Trophoblast cell (in vitro differentiated cells and primary cell): Measurements from ENCODE around the gene BCL6B.
"Not testable (repeated sequence)": the region's sequence is repeated elsewhere in the genome, so short reads cannot be mapped to it uniquely, and the experiment has no call there.

Experiments used
- DNase-seq, 2 donors: peaks; one replicate each; pipeline ENCODE4 v3.0.0-alpha.2; 2016
- H2AFZ ChIP-seq: 2 replicates; pipeline ENCODE4 v1.6.1; 2013; ENCODE audit warnings: low read length, moderate library complexity, mild to moderate bottlenecking; ENCODE audit not compliant: insufficient read depth, poor library complexity
- H2AK5ac ChIP-seq: 2 replicates; pipeline ENCODE4 v1.6.1; 2013; ENCODE audit warnings: mild to moderate bottlenecking, low read length
- H2BK120ac ChIP-seq: 2 replicates; pipeline ENCODE4 v1.6.1; 2013; ENCODE audit warnings: low read length, mild to moderate bottlenecking, moderate library complexity; ENCODE audit not compliant: insufficient read depth, poor library complexity
- H2BK12ac ChIP-seq: 2 replicates; pipeline ENCODE4 v1.6.1; 2013; ENCODE audit warnings: mild to moderate bottlenecking, low read length, moderate library complexity
- H2BK5ac ChIP-seq: 2 replicates; pipeline ENCODE4 v1.6.1; 2013; ENCODE audit warnings: low read length, low read depth, moderate library complexity, mild to moderate bottlenecking; ENCODE audit not compliant: poor library complexity
- H3K14ac ChIP-seq: 2 replicates; pipeline ENCODE4 v1.6.1; 2013; ENCODE audit warnings: mild to moderate bottlenecking, low read length
- H3K18ac ChIP-seq: 2 replicates; pipeline ENCODE4 v1.6.1; 2013; ENCODE audit warnings: mild to moderate bottlenecking, low read length
- H3K23ac ChIP-seq: 2 replicates; pipeline ENCODE4 v1.6.1; 2013; ENCODE audit warnings: low read length
- H3K27ac ChIP-seq: 2 replicates; pipeline ENCODE4 v1.5.1; 2013; ENCODE audit warnings: low read depth, mild to moderate bottlenecking, inconsistent platforms, low read length, moderate library complexity
- H3K27me3 ChIP-seq: 2 replicates; pipeline ENCODE4 v1.6.1; 2013; ENCODE audit warnings: inconsistent platforms, mild to moderate bottlenecking, low read length, moderate library complexity; ENCODE audit not compliant: insufficient read depth
- H3K36me3 ChIP-seq, 2 experiments: 1 replicate in 1 of 2; 2 replicates in 1 of 2; pipeline ENCODE4 v1.6.1; 2013; ENCODE audit warnings: low read length in 2 of 2, mild to moderate bottlenecking in 2 of 2, moderate library complexity in 1 of 2; ENCODE audit not compliant: insufficient read depth in 2 of 2, control insufficient read depth in 1 of 2
- H3K4ac ChIP-seq: 2 replicates; pipeline ENCODE4 v1.6.1; 2013; ENCODE audit warnings: low read depth, mild to moderate bottlenecking, low read length, moderate library complexity
- H3K4me1 ChIP-seq, 2 experiments: 1 replicate in 1 of 2; 2 replicates in 1 of 2; pipeline ENCODE4 v1.6.1; 2013; ENCODE audit warnings: low read length in 2 of 2, mild to moderate bottlenecking in 2 of 2, moderate library complexity in 1 of 2; ENCODE audit not compliant: insufficient read depth in 2 of 2, control insufficient read depth in 1 of 2
- H3K4me2 ChIP-seq: 2 replicates; pipeline ENCODE4 v1.6.1; 2013; ENCODE audit warnings: inconsistent platforms, mild to moderate bottlenecking, low read length, moderate library complexity
- H3K4me3 ChIP-seq: 2 replicates; pipeline ENCODE4 v1.5.1; 2013; ENCODE audit warnings: mild to moderate bottlenecking, low read depth, low read length, inconsistent platforms
- H3K79me1 ChIP-seq: one replicate; pipeline ENCODE4 v1.6.1; 2013; ENCODE audit warnings: low read length
- H3K79me2 ChIP-seq: 2 replicates; pipeline ENCODE4 v1.6.1; 2013; ENCODE audit warnings: low read length, mild to moderate bottlenecking; ENCODE audit not compliant: control insufficient read depth, insufficient read depth, poor library complexity
- H3K9ac ChIP-seq: 2 replicates; pipeline ENCODE4 v1.6.1; 2013; ENCODE audit warnings: mild to moderate bottlenecking, low read length
- H3K9me3 ChIP-seq: 2 replicates; pipeline ENCODE4 v1.6.1; 2013; ENCODE audit warnings: low read depth, mild to moderate bottlenecking, control low read depth, inconsistent platforms, low read length; ENCODE audit not compliant: insufficient read depth
- H4K12ac ChIP-seq: 2 replicates; pipeline ENCODE4 v1.6.1; 2013; ENCODE audit warnings: low read depth, mild to moderate bottlenecking, low read length, moderate library complexity
- H4K8ac ChIP-seq: 2 replicates; pipeline ENCODE4 v1.6.1; 2013; ENCODE audit warnings: low read depth, mild to moderate bottlenecking, low read length, moderate library complexity
- H4K91ac ChIP-seq: one replicate; pipeline ENCODE4 v1.6.1; 2013; ENCODE audit warnings: low read depth, mild to moderate bottlenecking, low read length, moderate library complexity
- WGBS: extraction: QIAGEN DNeasy Blood & Tissue Kit; methylation state at CpG from one replicate; pipeline ENCODE4 v1.1.7; 2013; ENCODE audit warnings: missing lambda C conversion rate; ENCODE audit not compliant: insufficient read length, insufficient coverage; ENCODE audit errors: extremely low coverage; 5-methylcytosine and 5-hydroxymethylcytosine counted together

BCL6B gene

DNA sequence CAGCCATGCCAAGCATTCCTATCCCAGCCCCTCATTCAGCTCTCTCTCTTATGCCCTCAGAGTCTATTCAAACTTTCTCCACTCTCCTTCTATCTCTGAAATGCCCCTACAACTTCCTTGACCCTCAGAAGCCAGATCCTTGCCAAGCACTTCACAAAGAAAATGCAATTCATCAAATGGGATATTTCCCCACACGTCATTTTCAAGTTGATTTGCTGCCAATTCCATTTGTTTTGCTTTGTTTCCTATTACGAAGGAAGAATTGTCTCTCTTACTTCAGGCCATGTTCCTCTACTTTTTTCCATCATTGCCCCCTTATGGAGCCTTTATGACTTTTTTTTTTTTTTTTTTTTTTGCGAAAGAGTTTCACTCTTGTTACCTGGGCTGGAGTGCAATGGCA lies 36.2 kb upstream of the BCL6B start:
- WGBS, result no CpG with 5 or more reads among the region's 3 CpGs
- H3K14ac ChIP-seq, result no peak overlapping the region
- no peak overlapping the region for H4K91ac ChIP-seq
- no peak overlapping the region for H2AFZ ChIP-seq
- no peak overlapping the region for H4K8ac ChIP-seq
- H2AK5ac ChIP-seq, result no peak overlapping the region
- no peak overlapping the region for H3K9ac ChIP-seq
- no peak overlapping the region for H2BK5ac ChIP-seq
- no peak overlapping the region for H3K18ac ChIP-seq
- DNase-seq, result no peak
- H4K12ac ChIP-seq, result no peak overlapping the region
- no peak overlapping the region for H3K27ac ChIP-seq
- no peaks in the 10 kb centered on the region for H3K36me3 ChIP-seq
- H3K23ac ChIP-seq, result no peak overlapping the region
- no peak overlapping the region for H3K4me2 ChIP-seq
- no peak overlapping the region for H2BK120ac ChIP-seq
- H3K4me3 ChIP-seq, result no peak overlapping the region
- H3K79me1 ChIP-seq, result no peaks in the 10 kb centered on the region
- no peaks in the 10 kb centered on the region for H3K4me1 ChIP-seq
- no peak overlapping the region for H3K4ac ChIP-seq
- H3K79me2 ChIP-seq, result no peaks in the 10 kb centered on the region
- no peak overlapping the region for H2BK12ac ChIP-seq
- H3K9me3 ChIP-seq, result no peaks in the 10 kb centered on the region
- no peaks in the 10 kb centered on the region for H3K27me3 ChIP-seq

GRCh38 chr17:6989779-6990178 lies 33.1 kb upstream of the BCL6B start:
- Histone ChIP-seq H2BK120ac (no peak overlapping the region), H3K18ac (no peak overlapping the region), H2AFZ (no peak overlapping the region), H3K27ac (no peak overlapping the region), H4K91ac (no peak overlapping the region), H2BK12ac (no peak overlapping the region), H3K4ac (no peak overlapping the region), H3K4me3 (no peak overlapping the region), H3K79me2 (no peaks in the 10 kb centered on the region), H3K4me1 (no peaks in the 10 kb centered on the region), H3K9ac (no peak overlapping the region), H3K36me3 (no peaks in the 10 kb centered on the region), H3K4me2 (no peak overlapping the region), H3K23ac (no peak overlapping the region), H2AK5ac (no peak overlapping the region), H2BK5ac (no peak overlapping the region), H3K9me3 (no peaks in the 10 kb centered on the region), H4K12ac (no peak overlapping the region), H3K14ac (no peak overlapping the region), H3K79me1 (no peaks in the 10 kb centered on the region), H3K27me3 (no peaks in the 10 kb centered on the region), H4K8ac (no peak overlapping the region)
- DNase-seq, result peak in 1 of 2 donors; percentile 18
- WGBS, result no CpG with 5 or more reads among the region's 2 CpGs

DNA sequence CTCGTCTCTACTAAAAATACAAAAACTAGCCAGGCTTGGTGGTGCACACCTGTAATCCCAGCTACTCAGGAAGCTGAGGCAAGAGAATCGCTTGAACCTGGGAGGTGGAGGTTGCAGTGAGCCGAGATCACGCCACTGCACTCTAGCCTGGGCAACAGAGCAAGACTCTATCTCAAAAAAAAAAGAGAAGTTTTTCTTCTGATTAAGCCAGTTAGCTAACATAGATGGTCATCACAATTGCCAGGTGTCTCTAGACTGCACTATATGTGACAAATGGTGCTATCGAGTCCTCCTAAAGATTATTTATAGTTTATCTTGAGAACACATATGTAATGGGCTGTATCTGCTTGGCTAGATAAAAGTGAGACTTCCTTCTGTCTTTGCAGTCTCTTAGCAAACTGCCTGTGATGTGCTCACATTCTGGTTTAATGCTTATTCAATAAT lies 29.2 kb upstream of the BCL6B start:
- not testable (repeated sequence) for DNase-seq, H3K4ac ChIP-seq, H3K9ac ChIP-seq, H2AK5ac ChIP-seq, H2BK5ac ChIP-seq, H3K23ac ChIP-seq, H2BK12ac ChIP-seq, H3K27me3 ChIP-seq, H3K14ac ChIP-seq, H2BK120ac ChIP-seq, H4K12ac ChIP-seq, H3K79me2 ChIP-seq, H3K27ac ChIP-seq, H2AFZ ChIP-seq, H3K4me3 ChIP-seq, H3K36me3 ChIP-seq, H3K18ac ChIP-seq, H3K4me1 ChIP-seq, H3K79me1 ChIP-seq, H4K91ac ChIP-seq, H3K9me3 ChIP-seq, H3K4me2 ChIP-seq, H4K8ac ChIP-seq
- no CpG with 5 or more reads among the region's 5 CpGs for WGBS

GRCh38 chr17:6994118-6994598 lies 28.7 kb upstream of the BCL6B start:
- no peak overlapping the region for H2AFZ ChIP-seq
- H3K36me3 ChIP-seq, result peaks cover 10 to 11% of the 10 kb centered on the region in 2 experiments
- no peaks in the 10 kb centered on the region for H3K79me2 ChIP-seq
- no peak overlapping the region for H4K12ac ChIP-seq
- no CpG with 5 or more reads among the region's 10 CpGs for WGBS
- H2BK5ac ChIP-seq, result no peak overlapping the region
- no peak overlapping the region for H3K4me3 ChIP-seq
- H3K23ac ChIP-seq, result no peak overlapping the region
- no peak overlapping the region for H3K27ac ChIP-seq
- H4K8ac ChIP-seq, result no peak overlapping the region
- peaks cover 9% of the 10 kb centered on the region in 2 experiments for H3K4me1 ChIP-seq
- no peak overlapping the region for H2AK5ac ChIP-seq
- DNase-seq, result no peak
- H3K79me1 ChIP-seq, result no peaks in the 10 kb centered on the region
- H3K4me2 ChIP-seq, result no peak overlapping the region
- no peaks in the 10 kb centered on the region for H3K9me3 ChIP-seq
- H3K9ac ChIP-seq, result no peak overlapping the region
- no peak overlapping the region for H2BK120ac ChIP-seq
- H4K91ac ChIP-seq, result no peak overlapping the region
- no peaks in the 10 kb centered on the region for H3K27me3 ChIP-seq
- H3K14ac ChIP-seq, result no peak overlapping the region
- no peak overlapping the region for H2BK12ac ChIP-seq
- H3K4ac ChIP-seq, result no peak overlapping the region
- no peak overlapping the region for H3K18ac ChIP-seq
